HEK293 (cell line): ENCODE results near the gene TENT4A.

Source experiments
- CTCF ChIA-PET: fragments of 350-600 bp; formaldehyde crosslinking; extraction: SDS; loops from one replicate; lab custom pipeline; 2021; ENCODE audit warnings: antibody characterized with exemption; lab: Yijun Ruan, JAX
- POLR2A ChIA-PET: fragments of 300-600 bp; formaldehyde crosslinking; extraction: SDS; loops from one replicate; lab custom pipeline; 2020; ENCODE audit warnings: antibody characterized with exemption, inconsistent platforms; lab: Yijun Ruan, JAX
- H3K27ac ChIP-seq: fragments of 200-500 bp; sonication (Bioruptor generic); 2 replicates; pipeline ENCODE4 v1.5.1; 2014; ENCODE audit warnings: low read depth, low read length, control low read depth, inconsistent platforms; ENCODE audit errors: extremely low read depth
- H3K36me3 ChIP-seq, 2 experiments: fragments of 200-500 bp in 1 of 2; sonication (Bioruptor generic) in 1 of 2; 1 replicate in 1 of 2; 2 replicates in 1 of 2; pipeline ENCODE4 v1.5.1; 2014 to 2017; ENCODE audit warnings: inconsistent platforms in 2 of 2, low read length in 2 of 2; ENCODE audit not compliant: control insufficient read depth in 2 of 2, insufficient read depth in 1 of 2
- H3K4me1 ChIP-seq: fragments of 200-500 bp; sonication (Bioruptor generic); 2 replicates; pipeline ENCODE4 v1.5.1; 2014; ENCODE audit warnings: mild to moderate bottlenecking, low read length, inconsistent platforms; ENCODE audit not compliant: control insufficient read depth, insufficient read depth
- H3K4me3 ChIP-seq: 2 replicates; pipeline ENCODE4 v1.5.1; 2011; ENCODE audit warnings: low read depth, mild to moderate bottlenecking, control low read depth, low read length, moderate library complexity
- H3K9me3 ChIP-seq: fragments of 200-500 bp; sonication (Bioruptor generic); 2 replicates; pipeline ENCODE4 v1.5.1; 2014; ENCODE audit warnings: low read depth, low read length, inconsistent platforms; ENCODE audit not compliant: control insufficient read depth, insufficient read depth
- EGR2 ChIP-seq: fragments of 450-650 bp; formaldehyde crosslinking; IDR thresholded peaks from 2 replicates; pipeline ENCODE4 v1.5.1; 2016; ENCODE audit warnings: low read depth, missing biosample characterization, missing genetic modification characterization
- GLIS1 ChIP-seq: fragments of 450-650 bp; formaldehyde crosslinking; IDR thresholded peaks from 2 replicates; pipeline ENCODE4 v1.5.1; 2016; ENCODE audit warnings: missing biosample characterization, missing genetic modification characterization
- PRDM10 ChIP-seq: fragments of 450-650 bp; formaldehyde crosslinking; IDR thresholded peaks from 2 replicates; pipeline ENCODE4 v1.5.1; 2016; ENCODE audit warnings: missing biosample characterization, missing genetic modification characterization
- SP3 ChIP-seq: fragments of 450-650 bp; formaldehyde crosslinking; IDR thresholded peaks from 2 replicates; pipeline ENCODE4 v1.5.1; 2016; ENCODE audit warnings: missing biosample characterization, missing genetic modification characterization
- SP7 ChIP-seq: fragments of 450-650 bp; formaldehyde crosslinking; IDR thresholded peaks from 2 replicates; pipeline ENCODE4 v1.5.1; 2016; ENCODE audit warnings: missing biosample characterization, missing genetic modification characterization
- ZEB2 ChIP-seq: fragments of 450-650 bp; formaldehyde crosslinking; IDR thresholded peaks from 2 replicates; pipeline ENCODE4 v1.5.1; 2016; ENCODE audit warnings: missing biosample characterization, missing genetic modification characterization
- ZFP3 ChIP-seq: fragments of 450-650 bp; formaldehyde crosslinking; IDR thresholded peaks from 2 replicates; pipeline ENCODE4 v1.5.1; 2016; ENCODE audit warnings: low read depth, missing biosample characterization, missing genetic modification characterization
- ZNF26 ChIP-seq: fragments of 450-650 bp; formaldehyde crosslinking; IDR thresholded peaks from 2 replicates; pipeline ENCODE4 v1.5.1; 2016; ENCODE audit warnings: missing biosample characterization, missing genetic modification characterization
- ZNF280C ChIP-seq: fragments of 450-650 bp; formaldehyde crosslinking; IDR thresholded peaks from 2 replicates; pipeline ENCODE4 v1.5.1; 2016; ENCODE audit warnings: missing biosample characterization, missing genetic modification characterization
- ZNF280D ChIP-seq: fragments of 450-650 bp; formaldehyde crosslinking; IDR thresholded peaks from 2 replicates; pipeline ENCODE4 v1.5.1; 2016; ENCODE audit warnings: missing biosample characterization, missing genetic modification characterization
- ZNF324 ChIP-seq: fragments of 450-650 bp; formaldehyde crosslinking; IDR thresholded peaks from 2 replicates; pipeline ENCODE4 v1.5.1; 2016; ENCODE audit warnings: missing biosample characterization, missing genetic modification characterization
- ZNF335 ChIP-seq: fragments of 450-650 bp; formaldehyde crosslinking; conservative IDR thresholded peaks from 2 replicates; pipeline ENCODE4 v1.5.1; 2016; ENCODE audit warnings: missing biosample characterization, missing genetic modification characterization
- ZNF350 ChIP-seq: fragments of 450-650 bp; formaldehyde crosslinking; IDR thresholded peaks from 2 replicates; pipeline ENCODE4 v1.5.0; 2017; ENCODE audit warnings: missing biosample characterization, mild to moderate bottlenecking, missing genetic modification characterization
- ZNF37A ChIP-seq: fragments of 450-650 bp; IDR thresholded peaks from 2 replicates; pipeline ENCODE4 v1.5.1; 2018; ENCODE audit warnings: missing biosample characterization, missing genetic modification characterization
- ZNF426 ChIP-seq: fragments of 450-650 bp; formaldehyde crosslinking; IDR thresholded peaks from 2 replicates; pipeline ENCODE4 v1.5.1; 2017; ENCODE audit warnings: missing biosample characterization, missing genetic modification characterization, mild to moderate bottlenecking, inconsistent platforms, moderate library complexity
- ZNF473 ChIP-seq: fragments of 450-650 bp; formaldehyde crosslinking; IDR thresholded peaks from 2 replicates; pipeline ENCODE4 v1.5.1; 2017; ENCODE audit warnings: missing biosample characterization, missing genetic modification characterization
- ZNF544 ChIP-seq: fragments of 450-650 bp; formaldehyde crosslinking; IDR thresholded peaks from 2 replicates; pipeline ENCODE4 v1.5.0; 2017; ENCODE audit warnings: missing biosample characterization, missing genetic modification characterization
- ZNF561 ChIP-seq: fragments of 450-650 bp; IDR thresholded peaks from 2 replicates; pipeline ENCODE4 v1.5.1; 2018; ENCODE audit warnings: missing biosample characterization, missing genetic modification characterization, borderline replicate concordance
- ZNF596 ChIP-seq: fragments of 450-650 bp; IDR thresholded peaks from 2 replicates; pipeline ENCODE4 v1.5.0; 2018; ENCODE audit warnings: missing biosample characterization, mild to moderate bottlenecking, missing genetic modification characterization, moderate library complexity
- ZNF610 ChIP-seq: fragments of 450-650 bp; formaldehyde crosslinking; IDR thresholded peaks from 2 replicates; pipeline ENCODE4 v1.5.1; 2016; ENCODE audit warnings: missing biosample characterization, missing genetic modification characterization, borderline replicate concordance
- ZNF704 ChIP-seq: fragments of 450-650 bp; formaldehyde crosslinking; IDR thresholded peaks from 2 replicates; pipeline ENCODE4 v1.5.1; 2016; ENCODE audit warnings: missing biosample characterization, missing genetic modification characterization
- ZNF843 ChIP-seq: fragments of 450-650 bp; formaldehyde crosslinking; IDR thresholded peaks from 2 replicates; pipeline ENCODE4 v1.5.1; 2016; ENCODE audit warnings: missing biosample characterization, missing genetic modification characterization

TENT4A gene

GRCh38 chr5:6712142-6712576, 1.1 kb upstream of the TENT4A start (continued):
- TF ChIP-seq ZNF704 (tag by site-specific recombination): no peak
- TF ChIP-seq ZEB2 (tag by site-specific recombination): peak; percentile 86; the same call in 1 of the 2 replicates
- no peak for TF ChIP-seq ZNF843 (tag by site-specific recombination)
- TF ChIP-seq GLIS1 (tag by site-specific recombination): peak; percentile 63
- no peak for TF ChIP-seq ZNF596
- TF ChIP-seq ZNF280D: no peak

- POLR2A ChIA-PET: interaction anchor here (1.0 to 2.3 kb wide), 5 partner anchors 8 to 273 kb away, joined by 3 to 13 read pairs (median 3); partner anchors contain the start of genes NSUN2 and SRD5A1
- no peaks in the 10 kb centered on the region for H3K9me3 ChIP-seq
- H3K4me1 ChIP-seq: peaks cover 20% of the 10 kb centered on the region
- peak overlapping the region; percentile 72 for H3K4me3 ChIP-seq
- peaks cover 0 to 19% of the 10 kb centered on the region in 2 experiments; a peak in 1 of 3 replicates for H3K36me3 ChIP-seq
- CTCF ChIA-PET: interaction anchor here (0.5 kb wide), 1 partner anchor 981 kb away, joined by 3 read pairs; no protein-coding TSS in a partner anchor
- peak overlapping the region; percentile 94 for H3K27ac ChIP-seq
- TF ChIP-seq ZNF350 (tag by site-specific recombination) (no peak), SP3 (tag by site-specific recombination) (peak; percentile 76; the same call in 1 of the 2 replicates), ZNF37A (peak; percentile 44; the same call in 1 of the 2 replicates), ZNF280C (no peak), ZNF324 (tag by site-specific recombination) (peak; percentile 40; the same call in 1 of the 2 replicates), EGR2 (tag by site-specific recombination) (peak; percentile 46; the same call in 1 of the 2 replicates), PRDM10 (peak; percentile 52), SP7 (tag by site-specific recombination) (peak; percentile 72; the same call in 1 of the 2 replicates), ZNF426 (tag by site-specific recombination) (no peak), ZFP3 (tag by site-specific recombination) (no peak), ZNF561 (tag by site-specific recombination) (peak; percentile 93; the same call in 1 of the 2 replicates), ZNF26 (tag by site-specific recombination) (no peak), ZNF544 (tag by site-specific recombination) (no peak), ZNF473 (no peak), ZNF610 (peak; percentile 79), ZNF335 (peak; percentile 64)
Measured at GRCh38 chr5:6712577-6713273, 507 bp upstream of the TENT4A start.
